BLaER1 (cell line): Measurements from ENCODE around the gene FCN2.

ENCODE experiments used
- H3K27ac ChIP-seq: shearing (Covaris generic); formaldehyde crosslinking; 2 replicates; pipeline ENCODE4 v1.8.1; 2022
- H3K27me3 ChIP-seq: shearing (Covaris generic); formaldehyde crosslinking; 2 replicates; pipeline ENCODE4 v1.8.1; 2022
- H3K36me3 ChIP-seq: shearing (Covaris generic); formaldehyde crosslinking; 2 replicates; pipeline ENCODE4 v1.8.1; 2022
- H3K4me1 ChIP-seq: shearing (Covaris generic); formaldehyde crosslinking; 2 replicates; pipeline ENCODE4 v1.8.1; 2022
- H3K4me2 ChIP-seq: shearing (Covaris generic); formaldehyde crosslinking; 2 replicates; pipeline ENCODE4 v1.8.1; 2022
- H3K4me3 ChIP-seq: shearing (Covaris generic); formaldehyde crosslinking; 2 replicates; pipeline ENCODE4 v1.8.1; 2022
- H3K9ac ChIP-seq: shearing (Covaris generic); formaldehyde crosslinking; 2 replicates; pipeline ENCODE4 v1.8.1; 2022
- H3K9me3 ChIP-seq: shearing (Covaris generic); formaldehyde crosslinking; 2 replicates; pipeline ENCODE4 v1.8.1; 2022
- H4K20me1 ChIP-seq: shearing (Covaris generic); formaldehyde crosslinking; 2 replicates; pipeline ENCODE4 v1.8.1; 2022
- Cebpa-rat ChIP-seq: shearing (Covaris generic); IDR thresholded peaks from 2 replicates; pipeline ENCODE4 v1.8.1; 2022

FCN2 gene

GRCh38 chr9:134936346-134937163 lies 55.9 kb downstream of the FCN2 start:
- Histone ChIP-seq H3K4me2 (peak overlapping the region; percentile 45), H3K27ac (no peak overlapping the region)

More at GRCh38 chr9:134936346-134937163, 55.9 kb downstream of the FCN2 start:
- H4K20me1 ChIP-seq = no peaks in the 10 kb centered on the region
- no peaks in the 10 kb centered on the region for H3K27me3 ChIP-seq
- no peak overlapping the region for H3K9ac ChIP-seq
- TF ChIP-seq Cebpa-rat = no peak
- H3K36me3 ChIP-seq = no peaks in the 10 kb centered on the region
- H3K4me1 ChIP-seq = peaks cover 17% of the 10 kb centered on the region
- H3K4me3 ChIP-seq = no peak overlapping the region
- no peaks in the 10 kb centered on the region for H3K9me3 ChIP-seq
